Measurements from ENCODE around the gene HSPB8. TPM values are rescaled to one million over a fixed set of nuclear protein-coding genes. Genes with fewer than 3 reads are reported as not detected.
A peak's percentile ranks its signal among the peaks of the same experiment; 100 is the strongest.

Gene HSPB8, protein sequence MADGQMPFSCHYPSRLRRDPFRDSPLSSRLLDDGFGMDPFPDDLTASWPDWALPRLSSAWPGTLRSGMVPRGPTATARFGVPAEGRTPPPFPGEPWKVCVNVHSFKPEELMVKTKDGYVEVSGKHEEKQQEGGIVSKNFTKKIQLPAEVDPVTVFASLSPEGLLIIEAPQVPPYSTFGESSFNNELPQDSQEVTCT
- not detected for total RNA-seq

DNA sequence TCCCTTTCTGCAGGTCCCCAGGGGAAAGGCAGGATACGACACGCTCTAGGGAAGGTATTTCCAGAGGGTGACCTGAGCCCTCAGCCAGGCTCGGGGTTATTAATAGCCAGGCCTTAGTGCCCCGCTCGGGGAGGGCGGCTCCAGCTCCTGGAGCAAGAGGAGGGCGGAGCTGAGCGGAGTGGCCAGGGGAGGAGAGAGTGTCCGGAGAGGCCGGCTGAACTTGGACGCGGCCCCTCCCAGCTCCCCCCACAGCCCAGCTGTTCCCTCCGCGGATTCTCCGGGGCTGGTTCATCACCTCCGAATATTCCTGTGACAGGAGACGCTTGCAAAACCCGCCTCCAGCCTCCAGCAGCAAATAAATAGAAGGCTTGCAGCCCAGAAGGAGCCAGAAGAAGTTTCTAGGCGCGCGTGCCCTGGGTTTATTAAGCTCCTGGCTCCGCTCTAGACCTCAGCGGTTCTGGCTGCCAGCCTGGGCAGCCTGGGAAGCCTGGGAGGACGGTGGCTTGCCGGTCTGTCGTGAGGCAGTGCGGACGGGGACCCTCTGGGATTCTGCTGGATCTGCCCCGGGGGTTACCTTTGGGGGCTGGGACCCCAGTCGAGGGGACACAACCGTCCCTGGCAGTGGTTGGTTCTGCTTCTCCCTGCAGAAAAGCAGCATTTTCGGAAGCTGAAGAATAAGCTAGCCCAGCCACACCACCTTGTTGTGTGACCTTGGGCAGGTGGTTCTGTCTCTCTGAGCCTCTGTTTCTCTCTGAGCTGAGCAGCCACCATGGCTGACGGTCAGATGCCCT is at the start of gene HSPB8:
Gene HSPB8 (plus strand): TSS at position 388 of the 791 bp plus-strand sequence. CDS start 382 bp downstream, at position 770.
- Mint-ChIP-seq H3K27ac (no peak within 1 kb of the TSS), H3K9me3 (no peaks in the 10 kb centered on the region), H3K36me3 (no peaks in the 10 kb centered on the region)
- no peak for ATAC-seq
- DNase-seq (ENCODE audit: low spot score in 2 of 2): no peak

DNA sequence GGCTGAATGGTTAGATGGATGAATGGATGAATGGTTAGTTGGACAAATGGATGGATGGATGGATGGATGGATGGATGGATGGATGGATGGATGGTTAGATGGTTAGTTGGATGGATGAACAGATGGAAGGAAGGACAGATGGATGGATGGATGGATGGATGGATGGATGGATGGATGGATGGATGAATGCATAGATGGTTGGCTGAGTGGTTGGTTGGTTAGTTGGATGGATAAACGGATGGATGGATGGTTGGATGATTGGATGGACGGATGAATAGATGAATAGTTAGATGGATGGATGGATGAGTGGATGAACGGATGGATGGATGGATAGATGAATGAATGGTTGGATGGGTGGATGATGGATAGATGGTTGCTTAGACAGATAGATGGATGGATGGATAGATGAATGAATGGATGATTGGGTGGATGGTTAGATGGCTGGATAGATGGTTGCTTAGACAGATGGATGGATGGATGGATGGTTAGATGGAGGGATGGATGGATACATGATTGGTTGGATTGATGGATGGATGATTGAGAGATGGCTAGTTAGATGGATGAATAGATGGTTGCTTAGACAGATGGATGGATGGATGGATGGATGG is 48.8 kb upstream of the HSPB8 start:
- DNase-seq (ENCODE audit: low spot score in 2 of 2) (no peak), ATAC-seq (no peak)
- Mint-ChIP-seq H3K36me3 (no peaks in the 10 kb centered on the region), H3K9me3 (peaks cover 17 to 31% of the 10 kb centered on the region in 2 donors), H3K27ac (no peak overlapping the region)

- Mint-ChIP-seq H3K36me3 (no peaks in the 10 kb centered on the region), H3K9me3 (peaks cover 20 to 31% of the 10 kb centered on the region in 2 donors), H3K27ac (no peak overlapping the region)
- DNase-seq (ENCODE audit: low spot score in 2 of 2) (no peak), ATAC-seq (no peak)
Observed at GRCh38 chr12:119130523-119130922, 48.2 kb upstream of the HSPB8 start.

DNA sequence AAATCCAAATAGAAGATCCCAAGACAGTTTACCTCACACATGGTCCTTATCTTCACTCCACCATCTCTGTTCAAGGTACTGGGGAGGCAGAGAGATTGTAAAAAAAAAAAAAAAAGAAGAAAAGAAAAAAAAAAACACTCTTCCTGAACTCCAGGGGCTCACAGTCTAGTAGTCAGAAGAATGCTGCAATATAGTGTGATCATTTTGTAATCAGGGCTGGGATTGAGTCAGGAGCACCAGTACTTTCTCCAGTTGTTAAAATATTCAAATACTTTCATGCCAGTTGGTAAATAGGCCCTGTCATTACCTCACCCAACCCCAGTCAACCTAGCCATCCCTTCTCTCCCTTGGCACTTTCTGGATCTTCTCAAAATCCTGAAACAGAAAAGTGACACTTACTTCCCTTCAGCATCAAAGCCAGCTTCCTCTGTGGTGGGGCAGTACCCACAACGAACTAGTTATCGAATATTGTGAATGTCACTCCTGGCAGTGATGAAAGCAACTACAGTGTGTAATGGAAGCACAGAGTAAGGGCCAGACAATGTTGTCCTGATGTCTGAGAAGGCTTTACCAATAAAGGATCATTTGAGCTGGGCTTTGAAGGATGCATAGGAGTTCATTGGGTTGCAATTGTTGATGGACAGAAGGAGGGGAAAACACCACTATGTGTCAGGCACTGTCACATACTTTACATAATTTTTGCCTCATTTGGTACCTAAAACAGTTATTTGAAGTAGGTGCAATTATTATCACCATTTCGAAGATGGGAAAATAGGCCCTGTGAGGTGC is 44.3 kb upstream of the HSPB8 start:
- ATAC-seq (no peak), DNase-seq (ENCODE audit: low spot score in 2 of 2) (no peak)
- H3K9me3 Mint-ChIP-seq: peaks cover 15 to 23% of the 10 kb centered on the region in 2 donors
- H3K27ac Mint-ChIP-seq: no peak overlapping the region
- no peaks in the 10 kb centered on the region for H3K36me3 Mint-ChIP-seq

DNA sequence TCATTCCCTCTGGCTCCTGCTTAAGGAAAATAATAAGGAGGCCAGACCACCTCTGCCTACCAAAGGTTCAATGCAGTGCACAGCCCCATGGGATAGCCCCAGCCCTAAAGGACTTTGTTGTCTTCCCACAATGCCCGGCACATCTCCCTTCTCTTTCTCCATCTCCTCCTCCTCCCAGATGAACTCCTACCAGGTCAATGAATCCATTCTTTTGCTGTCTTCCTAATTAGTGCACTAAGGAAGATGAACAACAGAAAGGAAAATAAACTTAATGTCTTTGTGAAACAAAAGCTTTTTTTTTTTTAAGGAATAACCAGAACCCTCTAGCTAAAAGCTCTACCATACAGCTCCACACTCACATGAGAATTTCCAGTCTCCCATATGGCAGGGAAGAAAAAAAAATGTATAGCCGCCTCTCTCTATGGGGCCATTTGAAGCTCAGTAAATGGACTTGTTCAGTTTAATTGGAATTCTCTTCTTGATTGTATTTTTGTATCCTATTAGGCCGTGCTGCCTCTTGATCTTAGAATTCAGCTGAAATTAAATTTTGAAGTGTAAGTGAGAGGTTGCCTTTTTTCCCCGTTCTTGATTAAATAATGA is 41.8 kb upstream of the HSPB8 start:
- Mint-ChIP-seq H3K36me3 (no peaks in the 10 kb centered on the region), H3K9me3 (peaks cover 11 to 18% of the 10 kb centered on the region in 2 donors), H3K27ac (no peak overlapping the region)
- DNase-seq (ENCODE audit: low spot score in 2 of 2) (no peak), ATAC-seq (no peak)

- H3K27ac Mint-ChIP-seq: no peak overlapping the region
Observed at GRCh38 chr12:119139448-119139847, 39.3 kb upstream of the HSPB8 start.

DNA sequence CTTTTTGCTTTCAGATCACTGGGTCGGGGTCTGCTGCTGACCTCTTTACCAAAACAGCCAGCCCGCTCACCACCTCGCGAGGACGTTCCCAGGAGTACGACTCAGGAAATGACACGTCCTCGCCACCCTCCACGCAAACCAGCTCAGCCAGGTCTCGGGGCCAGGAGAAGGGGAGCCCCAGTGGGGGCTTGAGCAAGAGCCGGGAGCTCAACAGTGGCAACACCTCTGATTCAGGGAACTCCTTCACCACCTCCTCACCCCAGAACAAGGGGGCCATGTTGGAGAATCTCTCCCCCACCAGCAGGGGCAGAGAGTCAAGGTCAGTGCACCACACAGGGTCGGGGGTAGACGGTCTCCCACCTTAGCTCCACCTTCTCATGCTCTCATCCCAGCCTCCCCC is 33.4 kb upstream of the HSPB8 start:
- no peak for DNase-seq (ENCODE audit: low spot score in 2 of 2)
- H3K36me3 Mint-ChIP-seq: peaks cover 0 to 7% of the 10 kb centered on the region in 2 donors
- ATAC-seq: no peak
- peaks cover 5 to 10% of the 10 kb centered on the region in 2 donors for H3K9me3 Mint-ChIP-seq
- H3K27ac Mint-ChIP-seq: no peak overlapping the region

More at GRCh38 chr12:119139448-119139847, 39.3 kb upstream of the HSPB8 start:
- peaks cover 8 to 12% of the 10 kb centered on the region in 2 donors for H3K9me3 Mint-ChIP-seq
- DNase-seq (ENCODE audit: low spot score in 2 of 2): no peak
- no peak for ATAC-seq
- H3K36me3 Mint-ChIP-seq: no peaks in the 10 kb centered on the region

- DNase-seq (ENCODE audit: low spot score in 2 of 2) (no peak), ATAC-seq (no peak)
- no peak overlapping the region for H3K27ac Mint-ChIP-seq
- H3K36me3 Mint-ChIP-seq: peaks cover 6 to 20% of the 10 kb centered on the region in 2 donors
- peaks cover 0 to 14% of the 10 kb centered on the region in 2 donors for H3K9me3 Mint-ChIP-seq
Observed at GRCh38 chr12:119147847-119148448, 30.8 kb upstream of the HSPB8 start.

- Mint-ChIP-seq H3K27ac (no peak overlapping the region), H3K36me3 (peaks cover 6 to 20% of the 10 kb centered on the region in 2 donors), H3K9me3 (peaks cover 6 to 20% of the 10 kb centered on the region in 2 donors)
- DNase-seq (ENCODE audit: low spot score in 2 of 2): no peak
- ATAC-seq: no peak
Observed at GRCh38 chr12:119149270-119149669, 29.5 kb upstream of the HSPB8 start.

- H3K36me3 Mint-ChIP-seq: peaks cover 6 to 12% of the 10 kb centered on the region in 2 donors
- ATAC-seq (no peak), DNase-seq (ENCODE audit: low spot score in 2 of 2) (no peak)
- H3K27ac Mint-ChIP-seq: no peak overlapping the region
- H3K9me3 Mint-ChIP-seq: peaks cover 6 to 14% of the 10 kb centered on the region in 2 donors
Observed at GRCh38 chr12:119151445-119152026, 27.2 kb upstream of the HSPB8 start.

- Mint-ChIP-seq H3K27ac (no peak overlapping the region), H3K9me3 (peaks cover 6 to 14% of the 10 kb centered on the region in 2 donors), H3K36me3 (peaks cover 6 to 12% of the 10 kb centered on the region in 2 donors)
- ATAC-seq: peak in 1 of 2 donors; percentile 34
- DNase-seq (ENCODE audit: low spot score in 2 of 2): no peak
Observed at GRCh38 chr12:119153477-119154434, 25.0 kb upstream of the HSPB8 start.

DNA sequence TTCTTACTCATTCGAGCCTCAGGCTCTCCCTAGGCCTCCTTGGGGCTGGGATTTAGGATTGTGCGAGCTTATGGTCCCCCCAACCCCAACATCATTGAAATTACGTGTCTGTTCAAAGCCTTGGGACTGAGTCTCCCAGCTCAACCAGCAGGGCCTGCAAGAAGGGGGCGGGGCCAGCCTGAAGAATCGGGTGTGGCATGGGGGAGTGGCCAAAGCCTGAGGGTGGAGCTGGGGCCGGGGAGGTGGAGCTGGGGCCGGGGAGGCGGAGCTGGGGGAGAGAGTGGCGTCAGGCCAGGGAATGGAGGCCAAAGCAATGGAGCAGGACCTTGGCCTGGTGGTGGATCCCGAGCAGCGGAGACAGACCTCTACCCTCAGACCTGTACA is 24.3 kb upstream of the HSPB8 start:
- H3K9me3 Mint-ChIP-seq: peaks cover 6 to 14% of the 10 kb centered on the region in 2 donors
- peaks cover 6 to 12% of the 10 kb centered on the region in 2 donors for H3K36me3 Mint-ChIP-seq
- H3K27ac Mint-ChIP-seq: no peak overlapping the region
- ATAC-seq (no peak), DNase-seq (ENCODE audit: low spot score in 2 of 2) (no peak)

GRCh38 chr12:119156401-119157044 is 22.2 kb upstream of the HSPB8 start:
- no peak for DNase-seq (ENCODE audit: low spot score in 2 of 2)

GRCh38 chr12:119157528-119157927 is 21.2 kb upstream of the HSPB8 start:
- ATAC-seq (no peak), DNase-seq (ENCODE audit: low spot score in 2 of 2) (no peak)
- Mint-ChIP-seq H3K9me3 (peaks cover 6% of the 10 kb centered on the region in 2 donors), H3K27ac (no peak overlapping the region), H3K36me3 (peaks cover 0 to 2% of the 10 kb centered on the region in 2 donors)

More at GRCh38 chr12:119156401-119157044, 22.2 kb upstream of the HSPB8 start:
- no peak for ATAC-seq
- peaks cover 4 to 11% of the 10 kb centered on the region in 2 donors for H3K36me3 Mint-ChIP-seq
- H3K9me3 Mint-ChIP-seq: peaks cover 6 to 13% of the 10 kb centered on the region in 2 donors
- no peak overlapping the region for H3K27ac Mint-ChIP-seq

Data from activated naive CD4-positive, alpha-beta T cell treated with anti-CD3 and anti-CD28 coated beads, Interleukin-2, amount 50 U/mL, for 72 hours (primary cell).